Measurements from ENCODE around the gene MBTPS2. TPM values are rescaled to one million over a fixed set of nuclear protein-coding genes. Genes with fewer than 3 reads are reported as not detected.

MBTPS2 gene
- total RNA-seq, 1 experiment from 2014 or later, result 23.2 TPM

- Histone ChIP-seq H3K9me3 (ENCODE audit: low read depth, low read length, poor library complexity, severe bottlenecking) (no peaks in the 10 kb centered on the region), H3K27me3 (replicated peaks; ENCODE audit: insufficient read depth, low read depth, low read length, poor library complexity) (no peaks in the 10 kb centered on the region), H3K4me1 (ENCODE audit: insufficient read depth, low read length, poor library complexity, severe bottlenecking) (peaks cover 15% of the 10 kb centered on the region), H3K27ac (ENCODE audit: low read depth, low read length, poor library complexity, severe bottlenecking) (no peak overlapping the region), H3K4me3 (ENCODE audit: low read depth, low read length, poor library complexity, severe bottlenecking) (no peak overlapping the region), H3K36me3 (ENCODE audit: insufficient read depth, low read length, poor library complexity, severe bottlenecking) (no peaks in the 10 kb centered on the region)
- TF ChIP-seq, protein P1, sequence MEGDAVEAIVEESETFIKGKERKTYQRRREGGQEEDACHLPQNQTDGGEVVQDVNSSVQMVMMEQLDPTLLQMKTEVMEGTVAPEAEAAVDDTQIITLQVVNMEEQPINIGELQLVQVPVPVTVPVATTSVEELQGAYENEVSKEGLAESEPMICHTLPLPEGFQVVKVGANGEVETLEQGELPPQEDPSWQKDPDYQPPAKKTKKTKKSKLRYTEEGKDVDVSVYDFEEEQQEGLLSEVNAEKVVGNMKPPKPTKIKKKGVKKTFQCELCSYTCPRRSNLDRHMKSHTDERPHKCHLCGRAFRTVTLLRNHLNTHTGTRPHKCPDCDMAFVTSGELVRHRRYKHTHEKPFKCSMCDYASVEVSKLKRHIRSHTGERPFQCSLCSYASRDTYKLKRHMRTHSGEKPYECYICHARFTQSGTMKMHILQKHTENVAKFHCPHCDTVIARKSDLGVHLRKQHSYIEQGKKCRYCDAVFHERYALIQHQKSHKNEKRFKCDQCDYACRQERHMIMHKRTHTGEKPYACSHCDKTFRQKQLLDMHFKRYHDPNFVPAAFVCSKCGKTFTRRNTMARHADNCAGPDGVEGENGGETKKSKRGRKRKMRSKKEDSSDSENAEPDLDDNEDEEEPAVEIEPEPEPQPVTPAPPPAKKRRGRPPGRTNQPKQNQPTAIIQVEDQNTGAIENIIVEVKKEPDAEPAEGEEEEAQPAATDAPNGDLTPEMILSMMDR (conservative IDR thresholded peaks at IDR 0.05; ENCODE audit: low read depth, low read length), result no peak
- intact Hi-C loops (cut with micrococcal nuclease; ENCODE audit: unreplicated experiment), result no loop called here
- no TSS peak for BruUV-seq (replicated peaks)
- CTCF ChIA-PET, result no interaction called here
- POLR2A ChIA-PET (ENCODE audit: low non-redundant PET), result no interaction called here
- DNase-seq (ENCODE audit: low spot score), result no peak
Observed at GRCh38 chrX:21930986-21931385, 91.6 kb downstream of the MBTPS2 start.

DNA sequence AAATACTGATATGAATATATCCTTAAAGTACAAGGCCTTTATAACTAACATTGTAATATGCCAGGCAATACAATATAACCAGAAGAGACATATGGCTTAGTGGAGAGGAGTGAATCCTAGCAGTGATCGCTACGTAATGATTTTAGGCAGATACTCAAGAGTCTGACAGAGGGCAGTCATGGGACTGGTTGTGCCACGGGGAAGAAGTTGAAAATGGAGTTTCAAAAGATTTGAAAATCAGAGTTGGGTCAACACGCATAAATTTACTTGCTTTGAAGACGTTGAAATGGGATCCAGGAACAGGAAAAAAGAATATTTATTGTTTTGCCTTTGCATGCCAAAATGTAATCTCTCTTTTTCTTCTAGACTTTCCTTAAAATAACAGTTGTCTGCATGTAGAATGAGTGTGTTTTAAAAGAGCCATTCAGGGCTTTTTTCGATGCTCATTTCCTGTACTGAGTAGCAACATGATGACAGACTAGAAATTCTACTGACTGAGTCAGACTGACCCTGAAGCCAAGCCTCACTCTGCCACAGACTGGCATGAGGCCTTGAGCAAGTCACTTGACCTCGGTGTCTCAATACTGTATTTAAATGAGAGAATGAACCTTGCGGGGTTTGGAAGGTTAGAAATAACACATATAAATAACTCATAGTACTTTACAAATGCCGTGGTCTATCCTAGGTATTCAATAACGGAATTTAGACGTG lies 93.0 kb downstream of the MBTPS2 start:
- H3K4me1 ChIP-seq (ENCODE audit: insufficient read depth, low read length, poor library complexity, severe bottlenecking), result peaks cover 2% of the 10 kb centered on the region

DNA sequence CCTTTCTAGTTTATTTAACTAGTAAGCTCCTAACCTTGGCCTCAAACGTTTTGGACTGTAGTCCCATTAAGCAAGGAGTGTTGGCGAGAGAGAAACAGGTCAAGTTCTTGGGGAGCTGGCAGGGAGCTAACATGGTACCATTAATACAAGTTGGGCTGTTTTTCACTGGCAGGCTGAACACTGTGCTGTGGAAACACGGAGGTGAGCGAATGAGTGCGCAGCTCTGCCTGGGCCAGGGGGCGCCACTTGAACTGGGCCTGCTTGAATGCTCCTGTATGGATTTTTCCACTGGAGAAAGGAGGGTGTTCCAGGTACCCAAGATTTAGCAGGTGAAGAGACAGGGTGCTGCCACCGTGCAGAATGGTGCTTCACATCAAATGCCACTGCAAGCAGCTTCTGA lies 93.7 kb downstream of the MBTPS2 start:
- no peak for TF ChIP-seq EZH2 (IDR thresholded peaks at IDR 0.05; ENCODE audit: borderline replicate concordance, low read depth, low read length, poor library complexity, severe bottlenecking)
- TF ChIP-seq, protein P1 (conservative IDR thresholded peaks at IDR 0.05; ENCODE audit: low read depth, low read length), result peak; percentile 24; the same call in 1 of the 2 replicates
- no TSS peak for BruUV-seq (replicated peaks)
- Histone ChIP-seq H3K4me3 (ENCODE audit: low read depth, low read length, poor library complexity, severe bottlenecking) (no peak overlapping the region), H3K27me3 (replicated peaks; ENCODE audit: insufficient read depth, low read depth, low read length, poor library complexity) (no peaks in the 10 kb centered on the region), H3K27ac (ENCODE audit: low read depth, low read length, poor library complexity, severe bottlenecking) (no peak overlapping the region), H3K4me1 (ENCODE audit: insufficient read depth, low read length, poor library complexity, severe bottlenecking) (no peaks in the 10 kb centered on the region), H3K9me3 (ENCODE audit: low read depth, low read length, poor library complexity, severe bottlenecking) (no peaks in the 10 kb centered on the region), H3K36me3 (ENCODE audit: insufficient read depth, low read length, poor library complexity, severe bottlenecking) (no peaks in the 10 kb centered on the region)
- no peak for DNase-seq (ENCODE audit: low spot score)
- ChIA-PET CTCF (no interaction called here), POLR2A (ENCODE audit: low non-redundant PET) (no interaction called here)
- intact Hi-C loops (cut with micrococcal nuclease; ENCODE audit: unreplicated experiment), result no loop called here

More for the DNA sequence above, 93.0 kb downstream of the MBTPS2 start:
- DNase-seq (ENCODE audit: low spot score), result no peak
- H3K27ac ChIP-seq (ENCODE audit: low read depth, low read length, poor library complexity, severe bottlenecking), result no peak overlapping the region
- TF ChIP-seq, protein P1 (conservative IDR thresholded peaks at IDR 0.05; ENCODE audit: low read depth, low read length), result no peak
- TF ChIP-seq EZH2 (IDR thresholded peaks at IDR 0.05; ENCODE audit: borderline replicate concordance, low read depth, low read length, poor library complexity, severe bottlenecking), result no peak
- no peak overlapping the region for H3K4me3 ChIP-seq (ENCODE audit: low read depth, low read length, poor library complexity, severe bottlenecking)
- intact Hi-C loops (cut with micrococcal nuclease; ENCODE audit: unreplicated experiment), result no loop called here
- H3K36me3 ChIP-seq (ENCODE audit: insufficient read depth, low read length, poor library complexity, severe bottlenecking), result no peaks in the 10 kb centered on the region
- no TSS peak for BruUV-seq (replicated peaks)
- ChIA-PET POLR2A (ENCODE audit: low non-redundant PET) (no interaction called here), CTCF (no interaction called here)
- H3K9me3 ChIP-seq (ENCODE audit: low read depth, low read length, poor library complexity, severe bottlenecking), result no peaks in the 10 kb centered on the region
- H3K27me3 ChIP-seq (replicated peaks; ENCODE audit: insufficient read depth, low read depth, low read length, poor library complexity), result no peaks in the 10 kb centered on the region
